ENCODE results near the gene PRDM16.

The PRDM16 gene

DNA sequence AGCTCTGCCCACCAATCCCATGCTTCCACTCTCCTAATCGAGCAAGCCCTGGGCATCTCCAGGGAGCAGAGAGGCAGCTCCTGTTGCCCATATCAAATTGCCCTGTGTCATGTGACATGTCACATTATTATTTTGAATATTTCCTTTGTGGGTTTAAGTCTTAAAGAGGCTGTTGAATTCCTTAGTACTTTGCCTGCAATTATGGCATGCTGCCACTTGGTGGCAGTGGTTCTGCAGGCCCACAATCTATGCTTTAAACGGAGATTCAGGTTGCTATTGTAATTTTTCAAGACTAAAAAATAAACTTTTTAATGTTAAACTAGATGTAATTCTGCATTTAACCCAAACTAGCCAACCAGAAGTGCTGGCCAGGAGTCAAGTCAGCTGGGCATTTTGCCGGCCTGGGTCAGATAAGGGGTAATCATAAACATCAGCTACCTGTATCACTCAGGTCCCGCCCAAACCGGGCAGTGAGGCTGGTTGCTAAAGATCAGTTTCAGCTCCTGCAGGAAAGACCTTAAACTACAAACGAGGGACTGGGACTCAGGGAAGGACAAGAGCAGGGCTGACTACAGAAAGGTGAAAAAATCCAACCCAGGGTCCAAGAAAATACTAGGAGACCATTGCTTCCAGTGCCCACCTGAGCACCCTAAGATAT lies 348.2 kb downstream of the PRDM16 start:
- H3K9ac ChIP-seq (ENCODE audit: low read depth, low read length) = no peak overlapping the region
- no peak overlapping the region for H3K4me3 ChIP-seq (ENCODE audit: low read depth, low read length)
- no peaks in the 10 kb centered on the region for H3K36me3 ChIP-seq (ENCODE audit: control insufficient read depth, insufficient read depth, low read length)

DNA sequence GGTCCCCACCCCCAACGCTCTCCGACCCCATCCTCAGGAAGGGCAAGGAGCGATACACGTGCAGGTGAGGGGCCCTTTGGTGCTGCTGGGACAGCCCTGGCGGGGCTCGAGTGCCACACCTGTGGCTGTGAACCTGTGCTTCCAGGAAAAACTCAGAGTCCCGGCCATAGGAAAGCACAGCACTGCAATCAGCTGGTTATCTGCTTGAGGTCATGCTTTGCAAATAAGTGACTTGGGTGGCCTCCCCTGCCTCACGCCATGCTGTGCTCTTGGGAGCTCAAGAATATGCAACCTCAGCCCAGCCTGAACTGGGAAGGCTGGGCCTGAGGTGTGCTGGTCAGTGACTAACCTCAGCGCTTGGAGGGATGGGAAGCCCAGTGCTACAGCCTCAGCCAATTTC lies 348.9 kb downstream of the PRDM16 start:
- Histone ChIP-seq H3K4me1 (ENCODE audit: control insufficient read depth, insufficient read depth, low read length) (no peaks in the 10 kb centered on the region), H3K9ac (ENCODE audit: low read depth, low read length) (no peak overlapping the region), H3K27ac (ENCODE audit: low read depth, low read length) (no peak overlapping the region), H3K9me3 (ENCODE audit: control insufficient read depth, insufficient read depth, low read length) (peaks cover 10% of the 10 kb centered on the region), H3K36me3 (ENCODE audit: control insufficient read depth, insufficient read depth, low read length) (no peaks in the 10 kb centered on the region), H3K27me3 (ENCODE audit: control insufficient read depth, insufficient read depth, low read length) (no peaks in the 10 kb centered on the region), H3K4me3 (ENCODE audit: low read depth, low read length) (no peak overlapping the region)

More for the DNA sequence above, 348.2 kb downstream of the PRDM16 start:
- no peaks in the 10 kb centered on the region for H3K4me1 ChIP-seq (ENCODE audit: control insufficient read depth, insufficient read depth, low read length)
- H3K9me3 ChIP-seq (ENCODE audit: control insufficient read depth, insufficient read depth, low read length) = peaks cover 10% of the 10 kb centered on the region
- no peak overlapping the region for H3K27ac ChIP-seq (ENCODE audit: low read depth, low read length)
- no peaks in the 10 kb centered on the region for H3K27me3 ChIP-seq (ENCODE audit: control insufficient read depth, insufficient read depth, low read length)

DNA sequence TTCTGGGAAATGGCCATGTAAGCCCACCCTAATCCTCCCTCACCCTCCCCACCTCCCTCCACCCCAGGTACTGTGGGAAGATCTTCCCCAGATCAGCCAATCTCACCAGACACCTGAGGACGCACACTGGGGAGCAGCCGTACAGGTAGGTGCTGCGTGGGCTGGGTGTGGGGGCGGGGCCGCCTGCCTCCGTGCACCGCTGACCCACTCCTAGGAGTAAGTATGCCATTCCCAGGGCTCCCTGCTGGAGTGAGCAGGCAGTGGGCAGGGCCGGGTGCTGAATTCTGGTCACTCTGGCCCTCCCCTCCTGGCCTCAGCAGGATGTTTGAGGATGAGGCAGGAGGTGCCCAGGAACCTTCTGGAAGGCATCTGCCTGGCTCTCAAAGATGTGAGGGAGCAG lies 349.6 kb downstream of the PRDM16 start:
- Histone ChIP-seq H3K27ac (ENCODE audit: low read depth, low read length) (no peak overlapping the region), H3K9me3 (ENCODE audit: control insufficient read depth, insufficient read depth, low read length) (peaks cover 10% of the 10 kb centered on the region), H3K36me3 (ENCODE audit: control insufficient read depth, insufficient read depth, low read length) (no peaks in the 10 kb centered on the region), H3K4me3 (ENCODE audit: low read depth, low read length) (no peak overlapping the region), H3K27me3 (ENCODE audit: control insufficient read depth, insufficient read depth, low read length) (no peaks in the 10 kb centered on the region), H3K9ac (ENCODE audit: low read depth, low read length) (no peak overlapping the region), H3K4me1 (ENCODE audit: control insufficient read depth, insufficient read depth, low read length) (no peaks in the 10 kb centered on the region)

DNA sequence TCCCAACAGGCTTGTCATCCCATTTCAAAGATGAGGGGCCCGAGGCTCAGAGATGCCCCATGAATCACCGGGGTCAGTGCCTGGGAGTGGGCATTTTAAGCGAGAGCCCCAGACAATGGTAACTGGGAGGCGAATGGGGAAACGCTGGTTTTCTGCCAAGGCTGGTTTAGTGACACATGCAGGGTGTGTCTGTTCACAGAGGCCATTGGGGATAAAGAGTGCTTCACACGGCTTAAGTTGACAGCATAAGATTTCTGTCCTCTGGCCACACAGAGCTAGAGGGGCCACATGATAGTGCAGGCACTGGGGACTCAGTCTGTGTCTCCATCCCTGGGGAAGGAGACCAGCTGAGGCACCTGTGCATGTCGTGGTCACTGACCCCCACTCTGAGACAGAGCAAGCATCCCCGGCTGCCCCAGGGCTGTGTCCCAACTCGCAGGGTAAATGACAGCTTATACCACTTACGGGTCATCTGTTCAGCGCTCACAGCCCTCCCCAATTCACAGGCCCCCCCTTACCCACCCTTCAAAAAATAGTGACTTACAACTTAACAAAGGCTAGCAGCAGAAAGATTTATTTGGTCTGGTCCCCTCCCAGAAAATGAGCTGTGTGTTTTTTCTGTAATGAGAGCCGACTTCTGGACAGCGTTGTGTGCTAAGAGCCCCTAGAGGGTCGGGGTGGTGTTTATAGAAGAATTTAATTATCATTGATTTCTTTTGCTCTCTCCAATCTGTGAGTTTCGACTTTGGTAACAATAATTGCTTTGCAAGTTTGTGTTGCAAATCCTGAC lies 350.6 kb downstream of the PRDM16 start:
- H3K27me3 ChIP-seq (ENCODE audit: control insufficient read depth, insufficient read depth, low read length) = no peaks in the 10 kb centered on the region
- no peak overlapping the region for H3K9ac ChIP-seq (ENCODE audit: low read depth, low read length)
- no peak overlapping the region for H3K4me3 ChIP-seq (ENCODE audit: low read depth, low read length)
- peaks cover 10% of the 10 kb centered on the region for H3K9me3 ChIP-seq (ENCODE audit: control insufficient read depth, insufficient read depth, low read length)
- no peaks in the 10 kb centered on the region for H3K4me1 ChIP-seq (ENCODE audit: control insufficient read depth, insufficient read depth, low read length)
- H3K27ac ChIP-seq (ENCODE audit: low read depth, low read length) = no peak overlapping the region
- no peaks in the 10 kb centered on the region for H3K36me3 ChIP-seq (ENCODE audit: control insufficient read depth, insufficient read depth, low read length)

DNA sequence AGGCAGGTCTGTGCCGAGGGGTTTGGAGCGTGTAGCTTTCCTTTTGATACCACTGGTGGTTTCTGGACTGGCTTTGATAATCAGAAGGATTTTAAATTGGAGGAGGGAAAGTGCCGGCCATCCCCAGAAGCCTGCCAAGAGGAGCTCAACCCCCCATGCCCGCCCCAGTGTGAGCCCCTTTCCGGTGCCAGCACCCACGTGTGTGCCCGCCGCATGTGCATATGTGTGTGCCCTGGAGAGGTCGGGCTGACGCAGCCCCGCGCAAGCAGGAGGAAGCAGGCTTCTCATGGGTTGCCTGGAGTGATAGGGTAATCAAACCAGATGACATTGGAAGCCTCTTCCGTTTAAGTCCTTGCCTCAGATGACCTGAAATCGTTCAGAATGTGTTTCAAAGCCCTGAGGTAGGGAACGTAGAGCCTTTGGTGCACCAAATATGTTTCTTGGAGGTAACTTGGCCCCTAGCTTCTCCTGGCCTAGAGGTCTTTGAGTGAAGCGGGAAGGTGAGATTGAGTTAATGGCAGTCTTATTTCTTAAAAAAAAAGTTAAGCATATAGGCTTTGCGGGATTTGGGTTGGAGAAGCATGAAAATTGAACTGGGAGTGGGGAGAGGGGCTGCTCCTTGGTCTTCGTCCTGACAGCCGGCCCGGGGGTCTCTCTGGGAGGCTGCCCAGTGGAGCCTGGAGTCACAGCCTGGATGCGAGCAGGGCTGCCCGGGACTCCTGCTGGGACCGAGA lies 351.4 kb downstream of the PRDM16 start:
- Histone ChIP-seq H3K36me3 (ENCODE audit: control insufficient read depth, insufficient read depth, low read length) (no peaks in the 10 kb centered on the region), H3K4me3 (ENCODE audit: low read depth, low read length) (no peak overlapping the region), H3K27me3 (ENCODE audit: control insufficient read depth, insufficient read depth, low read length) (no peaks in the 10 kb centered on the region), H3K4me1 (ENCODE audit: control insufficient read depth, insufficient read depth, low read length) (no peaks in the 10 kb centered on the region), H3K9ac (ENCODE audit: low read depth, low read length) (no peak overlapping the region), H3K9me3 (ENCODE audit: control insufficient read depth, insufficient read depth, low read length) (peaks cover 10% of the 10 kb centered on the region), H3K27ac (ENCODE audit: low read depth, low read length) (no peak overlapping the region)

DNA sequence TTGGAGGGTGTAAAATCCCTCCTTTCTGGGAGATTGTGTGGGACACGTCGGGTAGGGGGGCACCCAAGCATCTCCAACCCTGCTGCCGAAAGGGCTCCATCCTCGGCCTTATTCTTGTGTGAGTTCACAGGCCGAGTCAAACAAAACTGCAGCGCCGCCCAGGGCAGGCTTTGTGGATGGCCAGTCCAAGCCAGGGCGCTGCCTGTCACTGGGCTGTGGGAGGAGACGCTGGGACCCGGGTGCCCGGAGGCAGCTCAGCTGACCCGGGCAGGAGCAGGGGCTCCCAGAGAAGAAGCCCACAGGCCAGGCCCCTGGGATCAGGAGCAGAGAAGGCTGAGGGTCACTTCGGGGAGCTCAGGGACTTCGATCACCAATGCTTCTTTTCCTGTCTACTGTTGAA lies 353.6 kb downstream of the PRDM16 start:
- Histone ChIP-seq H3K9me3 (ENCODE audit: control insufficient read depth, insufficient read depth, low read length) (no peaks in the 10 kb centered on the region), H3K4me3 (ENCODE audit: low read depth, low read length) (no peak overlapping the region), H3K27me3 (ENCODE audit: control insufficient read depth, insufficient read depth, low read length) (no peaks in the 10 kb centered on the region), H3K4me1 (ENCODE audit: control insufficient read depth, insufficient read depth, low read length) (no peaks in the 10 kb centered on the region), H3K9ac (ENCODE audit: low read depth, low read length) (no peak overlapping the region), H3K36me3 (ENCODE audit: control insufficient read depth, insufficient read depth, low read length) (no peaks in the 10 kb centered on the region), H3K27ac (ENCODE audit: low read depth, low read length) (no peak overlapping the region)

DNA sequence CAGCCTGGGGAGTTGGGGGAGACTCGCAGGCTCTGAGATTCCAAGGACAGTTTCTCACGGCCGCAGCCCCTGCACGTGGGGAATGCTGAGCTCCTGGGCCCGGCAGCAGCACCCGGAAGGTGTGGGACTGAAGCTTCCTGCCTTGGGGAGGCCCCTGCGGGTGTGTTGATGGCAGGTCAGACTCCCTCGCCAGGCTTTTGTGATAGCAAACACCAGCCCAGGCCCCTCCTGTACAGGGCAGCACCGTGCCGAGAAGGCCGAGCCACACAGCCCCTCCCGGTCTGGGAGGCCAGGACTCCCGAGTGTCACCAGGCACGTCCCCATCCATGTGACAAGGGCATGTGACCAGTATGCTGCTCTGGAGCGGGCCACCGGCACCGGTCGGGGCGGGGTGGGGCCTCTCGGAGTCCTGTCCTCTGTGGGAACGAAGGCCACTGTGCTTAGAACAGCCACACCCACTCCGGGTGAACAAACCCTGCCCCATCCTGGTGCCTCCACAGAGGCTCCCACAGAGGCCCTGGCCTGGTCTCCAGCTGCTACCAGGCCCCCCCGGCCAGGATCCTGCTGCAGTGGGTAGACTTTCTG lies 354.3 kb downstream of the PRDM16 start:
- no peak overlapping the region for H3K27ac ChIP-seq (ENCODE audit: low read depth, low read length)
- H3K4me3 ChIP-seq (ENCODE audit: low read depth, low read length) = no peak overlapping the region
- H3K4me1 ChIP-seq (ENCODE audit: control insufficient read depth, insufficient read depth, low read length) = no peaks in the 10 kb centered on the region
- no peaks in the 10 kb centered on the region for H3K36me3 ChIP-seq (ENCODE audit: control insufficient read depth, insufficient read depth, low read length)
- H3K9ac ChIP-seq (ENCODE audit: low read depth, low read length) = no peak overlapping the region
- no peaks in the 10 kb centered on the region for H3K9me3 ChIP-seq (ENCODE audit: control insufficient read depth, insufficient read depth, low read length)
- no peaks in the 10 kb centered on the region for H3K27me3 ChIP-seq (ENCODE audit: control insufficient read depth, insufficient read depth, low read length)

DNA sequence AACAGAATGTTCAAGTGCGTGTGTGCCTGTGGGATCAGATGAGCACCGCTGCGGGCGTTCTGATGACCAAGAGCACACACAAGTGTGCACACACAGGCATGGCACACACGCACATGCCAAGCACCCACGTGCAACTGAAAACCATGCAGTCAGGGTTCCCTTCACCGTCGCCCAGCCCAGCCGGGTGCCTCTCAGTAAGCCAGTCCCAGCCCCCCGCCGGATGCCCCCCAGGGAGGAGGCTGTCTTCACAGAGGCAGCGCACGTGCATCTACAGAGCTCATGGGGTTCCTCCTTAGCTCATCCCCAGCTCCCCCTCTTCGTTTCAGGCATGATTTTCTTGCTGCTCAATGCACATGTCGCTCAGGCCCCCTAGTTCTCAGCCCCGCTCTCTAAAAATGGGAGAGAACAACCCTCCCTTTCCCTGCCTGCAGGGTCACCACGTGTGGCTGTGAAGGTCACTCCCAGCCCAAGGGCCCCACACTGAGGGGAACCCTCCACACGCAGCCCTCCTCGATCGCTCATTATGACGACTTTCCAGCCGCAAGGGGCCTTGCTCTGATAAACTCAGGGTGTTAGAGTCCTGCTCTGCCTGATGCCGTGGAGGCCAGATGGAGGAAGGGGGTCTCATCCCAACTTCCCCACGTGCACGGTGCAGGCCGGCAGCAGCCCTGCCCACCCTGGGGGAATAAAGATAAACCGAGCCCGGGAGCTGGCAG lies 355.1 kb downstream of the PRDM16 start:
- Histone ChIP-seq H3K9ac (ENCODE audit: low read depth, low read length) (no peak overlapping the region), H3K36me3 (ENCODE audit: control insufficient read depth, insufficient read depth, low read length) (no peaks in the 10 kb centered on the region), H3K4me1 (ENCODE audit: control insufficient read depth, insufficient read depth, low read length) (no peaks in the 10 kb centered on the region), H3K4me3 (ENCODE audit: low read depth, low read length) (no peak overlapping the region), H3K27me3 (ENCODE audit: control insufficient read depth, insufficient read depth, low read length) (no peaks in the 10 kb centered on the region), H3K27ac (ENCODE audit: low read depth, low read length) (no peak overlapping the region), H3K9me3 (ENCODE audit: control insufficient read depth, insufficient read depth, low read length) (no peaks in the 10 kb centered on the region)

DNA sequence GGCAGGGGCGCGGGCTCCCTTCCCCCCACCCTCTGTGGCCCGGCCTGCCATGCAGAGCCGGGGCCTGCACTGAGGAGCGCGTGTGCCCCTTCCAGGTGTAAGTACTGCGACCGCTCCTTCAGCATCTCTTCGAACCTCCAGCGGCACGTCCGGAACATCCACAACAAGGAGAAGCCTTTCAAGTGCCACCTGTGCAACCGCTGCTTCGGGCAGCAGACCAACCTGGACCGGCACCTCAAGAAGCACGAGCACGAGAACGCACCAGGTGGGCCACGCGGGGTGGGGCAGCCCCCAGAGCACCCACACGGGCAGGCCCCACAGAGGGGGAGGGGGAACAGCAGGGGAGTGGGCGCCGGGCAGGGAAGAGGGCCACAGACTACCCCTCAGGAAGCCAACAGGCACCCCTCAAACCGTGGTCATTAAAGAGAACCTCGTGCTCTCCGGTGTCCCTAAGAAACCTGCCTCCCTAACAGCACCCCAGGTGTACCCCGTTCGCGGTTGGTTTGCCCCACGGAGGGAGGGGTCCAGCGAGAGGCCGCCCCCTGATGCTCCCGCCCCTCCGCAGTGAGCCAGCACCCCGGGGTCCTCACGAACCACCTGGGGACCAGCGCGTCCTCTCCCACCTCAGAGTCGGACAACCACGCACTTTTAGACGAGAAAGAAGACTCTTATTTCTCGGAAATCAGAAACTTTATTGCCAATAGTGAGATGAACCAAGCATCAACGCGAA lies 356.6 kb downstream of the PRDM16 start:
- Histone ChIP-seq H3K36me3 (ENCODE audit: control insufficient read depth, insufficient read depth, low read length) (no peaks in the 10 kb centered on the region), H3K4me3 (ENCODE audit: low read depth, low read length) (no peak overlapping the region), H3K27me3 (ENCODE audit: control insufficient read depth, insufficient read depth, low read length) (no peaks in the 10 kb centered on the region), H3K9me3 (ENCODE audit: control insufficient read depth, insufficient read depth, low read length) (no peaks in the 10 kb centered on the region), H3K4me1 (ENCODE audit: control insufficient read depth, insufficient read depth, low read length) (no peaks in the 10 kb centered on the region), H3K27ac (ENCODE audit: low read depth, low read length) (no peak overlapping the region), H3K9ac (ENCODE audit: low read depth, low read length) (no peak overlapping the region)

DNA sequence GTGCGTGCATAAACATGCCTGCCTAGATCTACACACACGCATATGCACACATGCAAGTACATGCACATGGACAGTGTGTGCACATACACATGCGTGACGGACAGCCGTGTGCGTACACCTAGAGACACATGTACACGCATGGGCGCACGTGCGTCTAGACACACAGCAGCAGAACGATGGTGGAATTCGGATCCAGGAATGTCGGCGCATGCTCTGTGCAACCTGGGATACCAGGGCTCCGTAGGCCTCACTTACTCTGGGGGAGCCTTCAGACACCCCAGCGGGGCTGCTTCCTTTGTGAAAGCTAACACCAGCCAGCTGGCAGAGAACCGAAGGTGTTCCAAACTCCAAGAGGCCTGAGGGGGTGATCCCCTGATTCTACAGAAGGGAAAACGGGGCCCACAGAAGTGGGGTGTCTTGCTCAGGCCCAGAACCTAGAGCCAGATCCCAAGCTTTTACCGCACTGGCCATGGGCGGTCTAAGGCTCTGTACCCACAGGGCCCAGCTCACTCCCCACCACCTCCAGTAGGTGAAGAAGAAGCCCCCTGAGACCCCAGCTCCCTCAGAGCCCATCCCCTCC lies 358.0 kb downstream of the PRDM16 start:
- Histone ChIP-seq H3K4me1 (ENCODE audit: control insufficient read depth, insufficient read depth, low read length) (no peaks in the 10 kb centered on the region), H3K4me3 (ENCODE audit: low read depth, low read length) (no peak overlapping the region), H3K9ac (ENCODE audit: low read depth, low read length) (no peak overlapping the region), H3K9me3 (ENCODE audit: control insufficient read depth, insufficient read depth, low read length) (no peaks in the 10 kb centered on the region), H3K36me3 (ENCODE audit: control insufficient read depth, insufficient read depth, low read length) (no peaks in the 10 kb centered on the region), H3K27me3 (ENCODE audit: control insufficient read depth, insufficient read depth, low read length) (no peaks in the 10 kb centered on the region), H3K27ac (ENCODE audit: low read depth, low read length) (no peak overlapping the region)
